ENCODE data around the gene KCNT2.

The KCNT2 gene

GRCh38 chr1:196590012-196590708 is 18.1 kb downstream of the KCNT2 start:
- DNase-seq = no peak
- no peaks in the 10 kb centered on the region for H3K9me3 ChIP-seq (ENCODE audit: severe bottlenecking)
- H3K4me3 ChIP-seq (ENCODE audit: low read depth, low read length) = no peak overlapping the region
- H3K27ac ChIP-seq = no peak overlapping the region
- H3K36me3 ChIP-seq = no peaks in the 10 kb centered on the region
- H3K27me3 ChIP-seq (ENCODE audit: insufficient read depth, low read depth, severe bottlenecking) = no peaks in the 10 kb centered on the region
- no peak for TF ChIP-seq CTCF (IDR thresholded peaks at IDR 0.05; ENCODE audit: low read depth, low read length)

- Histone ChIP-seq H3K27ac (no peak overlapping the region), H3K27me3 (ENCODE audit: insufficient read depth, low read depth, severe bottlenecking) (no peaks in the 10 kb centered on the region), H3K36me3 (peaks cover 4% of the 10 kb centered on the region), H3K4me3 (ENCODE audit: low read depth, low read length) (no peak overlapping the region), H3K9me3 (ENCODE audit: severe bottlenecking) (no peaks in the 10 kb centered on the region)
- TF ChIP-seq CTCF (IDR thresholded peaks at IDR 0.05; ENCODE audit: low read depth, low read length) = no peak
- DNase-seq = no peak
Measured at GRCh38 chr1:196584696-196585095, 23.5 kb downstream of the KCNT2 start.

GRCh38 chr1:196577386-196577785 is 30.9 kb downstream of the KCNT2 start:
- Histone ChIP-seq H3K27me3 (ENCODE audit: insufficient read depth, low read depth, severe bottlenecking) (no peaks in the 10 kb centered on the region), H3K36me3 (peaks cover 9% of the 10 kb centered on the region), H3K9me3 (ENCODE audit: severe bottlenecking) (no peaks in the 10 kb centered on the region), H3K27ac (no peak overlapping the region), H3K4me3 (ENCODE audit: low read depth, low read length) (no peak overlapping the region)
- TF ChIP-seq CTCF (IDR thresholded peaks at IDR 0.05; ENCODE audit: low read depth, low read length) = no peak
- DNase-seq = no peak

- Histone ChIP-seq H3K27ac (no peak overlapping the region), H3K36me3 (peaks cover 15% of the 10 kb centered on the region), H3K9me3 (ENCODE audit: severe bottlenecking) (no peaks in the 10 kb centered on the region), H3K27me3 (ENCODE audit: insufficient read depth, low read depth, severe bottlenecking) (no peaks in the 10 kb centered on the region), H3K4me3 (ENCODE audit: low read depth, low read length) (no peak overlapping the region)
- DNase-seq = no peak
- no peak for TF ChIP-seq CTCF (IDR thresholded peaks at IDR 0.05; ENCODE audit: low read depth, low read length)
Measured at GRCh38 chr1:196573226-196573625, 35.0 kb downstream of the KCNT2 start.

GRCh38 chr1:196567238-196567637 is 41.0 kb downstream of the KCNT2 start:
- no peak for TF ChIP-seq CTCF (IDR thresholded peaks at IDR 0.05; ENCODE audit: low read depth, low read length)
- H3K27me3 ChIP-seq (ENCODE audit: insufficient read depth, low read depth, severe bottlenecking) = no peaks in the 10 kb centered on the region

GRCh38 chr1:196563768-196564167 is 44.5 kb downstream of the KCNT2 start:
- H3K27ac ChIP-seq = no peak overlapping the region
- peaks cover 24% of the 10 kb centered on the region for H3K9me3 ChIP-seq (ENCODE audit: severe bottlenecking)
- H3K27me3 ChIP-seq (ENCODE audit: insufficient read depth, low read depth, severe bottlenecking) = no peaks in the 10 kb centered on the region
- H3K4me3 ChIP-seq (ENCODE audit: low read depth, low read length) = no peak overlapping the region
- DNase-seq = no peak
- peaks cover 14% of the 10 kb centered on the region; the same call in 1 of the 2 replicates for H3K36me3 ChIP-seq
- no peak for TF ChIP-seq CTCF (IDR thresholded peaks at IDR 0.05; ENCODE audit: low read depth, low read length)

More at GRCh38 chr1:196567238-196567637, 41.0 kb downstream of the KCNT2 start:
- no peak overlapping the region for H3K4me3 ChIP-seq (ENCODE audit: low read depth, low read length)
- H3K9me3 ChIP-seq (ENCODE audit: severe bottlenecking) = peaks cover 17% of the 10 kb centered on the region
- no peak overlapping the region for H3K27ac ChIP-seq
- peaks cover 24% of the 10 kb centered on the region for H3K36me3 ChIP-seq
- no peak for DNase-seq

Data from WERI-Rb-1 (cell line).